H1 (cell line): ENCODE results near the gene HSPBP1. TPM values are rescaled to one million over a fixed set of nuclear protein-coding genes. Genes with fewer than 3 reads are reported as not detected.
A peak's percentile ranks its signal among the peaks of the same experiment; 100 is the strongest.

Source experiments
- EZH2 ChIP-seq: fragments of 200-600 bp; sonication (generic); IDR thresholded peaks from 2 replicates; pipeline ENCODE4 v1.7.1; 2012; ENCODE audit warnings: low read depth, mild to moderate bottlenecking, moderate library complexity, low read length, inconsistent platforms; ENCODE audit not compliant: severe bottlenecking
- KDM4A ChIP-seq: IDR thresholded peaks from one replicate; pipeline ENCODE4 v1.7.1; 2012; ENCODE audit warnings: low read depth, mild to moderate bottlenecking, moderate library complexity, low read length, inconsistent platforms; ENCODE audit not compliant: severe bottlenecking
- RBBP5 ChIP-seq: IDR thresholded peaks from 2 replicates; pipeline ENCODE4 v1.7.1; 2012; ENCODE audit warnings: low read depth, mild to moderate bottlenecking, inconsistent platforms, low read length, moderate library complexity, borderline replicate concordance
- TEAD4 ChIP-seq: IDR thresholded peaks from 2 replicates; pipeline ENCODE4 v1.6.1; 2012; ENCODE audit warnings: low read depth, low read length, inconsistent platforms, mixed read lengths
- polyA plus RNA-seq, 7 experiments: library from polyadenylated mRNA; depleted of rRNA in 3 of 7; stranded (reverse) in 5 of 7; unstranded in 2 of 7; fragments of >200 nt in 5 of 7; fragments of 200-250 nt in 2 of 7; gene quantifications; 1 replicate in 5 of 7; 2 replicates in 1 of 7; 4 replicates in 1 of 7; pipeline versions ENCODE4 v1.2.1 to v1.2.3, GENCODE V29; 2011 to 2013; ENCODE audit warnings: missing spikeins in 2 of 7, mixed read lengths in 2 of 7
- total RNA-seq: library from RNA; stranded (reverse); fragmentation: NEBNext Ultra II Directional; extraction: Animal tissue kit (Norgen Biotek cat#: 25700); gene quantifications from 2 replicates; pipeline ENCODE4 v1.2.1, GENCODE V29; 2021
- TF ChIP-seq, protein P1 (sequence below): IDR thresholded peaks from 2 replicates; pipeline ENCODE4 v1.6.1; 2011; ENCODE audit warnings: low read length, improper control_type of control experiment

HSPBP1 gene
- total and polyA plus RNA-seq, 2 of the 8 experiments (the other 6 are each of a cell fraction or from before 2014, with no cell fraction given): 63.4 to 100 TPM

DNA sequence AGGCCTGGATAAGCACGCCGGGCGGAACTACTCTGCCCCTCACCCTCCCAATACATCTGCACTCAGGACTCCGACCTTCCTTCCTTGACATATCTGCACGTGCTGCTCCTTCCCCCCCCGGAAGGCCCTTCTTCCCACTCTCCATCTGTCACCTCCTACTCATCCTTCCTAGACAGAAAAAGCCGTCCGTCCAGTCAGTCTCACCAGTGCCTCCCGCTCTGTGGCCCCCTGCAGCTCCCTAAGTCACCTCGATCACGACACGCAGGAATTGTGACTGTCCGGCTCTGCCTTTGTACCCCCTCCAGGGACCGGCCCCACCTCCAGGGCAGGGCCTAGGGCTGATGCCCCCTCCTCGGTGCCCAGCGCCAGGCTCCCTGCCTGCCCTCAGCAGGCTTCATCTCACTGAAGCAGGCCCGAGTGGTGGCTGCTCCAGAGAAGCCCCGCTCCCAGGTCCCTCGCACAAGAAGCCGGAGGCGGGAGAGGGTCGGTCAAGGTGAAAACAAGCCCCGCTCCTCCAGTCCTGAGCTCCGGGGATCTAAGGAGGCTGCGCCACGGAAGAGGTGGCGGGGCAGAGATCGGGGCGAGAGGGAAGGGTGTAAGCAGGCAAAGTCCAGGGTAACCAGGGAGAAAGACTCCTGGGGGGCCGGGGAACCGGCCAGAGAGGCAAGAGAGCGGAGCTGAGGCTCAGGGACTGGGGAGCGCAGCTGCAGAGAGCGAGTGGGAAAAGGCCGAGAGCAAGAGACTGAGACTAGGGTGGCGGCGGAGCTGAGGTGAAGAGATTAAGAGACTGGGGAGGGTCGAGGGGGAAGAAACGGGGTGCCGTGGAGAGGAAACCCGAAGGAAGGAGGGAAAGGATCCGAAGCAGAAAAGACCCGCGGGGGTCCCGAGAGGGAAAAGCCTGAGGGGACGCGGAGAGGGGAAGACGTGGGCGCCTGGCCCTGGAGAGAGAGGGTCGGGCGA is 22.2 kb downstream of the HSPBP1 start (continued):
- no peak for TF ChIP-seq EZH2
- peak; percentile 23 for TF ChIP-seq KDM4A
- no peak for TF ChIP-seq TEAD4
- TF ChIP-seq, protein P1, sequence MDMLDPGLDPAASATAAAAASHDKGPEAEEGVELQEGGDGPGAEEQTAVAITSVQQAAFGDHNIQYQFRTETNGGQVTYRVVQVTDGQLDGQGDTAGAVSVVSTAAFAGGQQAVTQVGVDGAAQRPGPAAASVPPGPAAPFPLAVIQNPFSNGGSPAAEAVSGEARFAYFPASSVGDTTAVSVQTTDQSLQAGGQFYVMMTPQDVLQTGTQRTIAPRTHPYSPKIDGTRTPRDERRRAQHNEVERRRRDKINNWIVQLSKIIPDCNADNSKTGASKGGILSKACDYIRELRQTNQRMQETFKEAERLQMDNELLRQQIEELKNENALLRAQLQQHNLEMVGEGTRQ: 0 out of 2 replicates have a peak, but pooled peaks have one; percentile 18
- TF ChIP-seq RBBP5: no peak
